Thyroid gland (tissue), 4 donors: ENCODE measurements around the gene MTRF1L. TPM values are rescaled to one million over a fixed set of nuclear protein-coding genes. Genes with fewer than 3 reads are reported as not detected.
"Not testable (repeated sequence)": the region's sequence is repeated elsewhere in the genome, so short reads cannot be mapped to it uniquely, and the experiment has no call there.

ENCODE experiments used
- DNase-seq, 2 donors: peaks; one replicate each; pipeline ENCODE4 v3.0.0-alpha.2; 2019
- H3K27ac ChIP-seq, 3 donors: fragments of 200-600 bp; sonication (generic); 1 replicate in 2 of 3; 2 replicates in 1 of 3; pipeline ENCODE4 v1.5.1; 2016 to 2019; ENCODE audit warnings: mild to moderate bottlenecking in 1 of 3, moderate library complexity in 1 of 3
- H3K27me3 ChIP-seq: fragments of 200-600 bp; sonication (generic); one replicate; pipeline ENCODE4 v1.5.1; 2019
- H3K36me3 ChIP-seq, 2 donors: fragments of 200-600 bp; sonication (generic); one replicate each; pipeline ENCODE4 v1.5.1; 2016 to 2019
- H3K4me1 ChIP-seq, 2 donors: fragments of 200-600 bp; sonication (generic); one replicate each; pipeline ENCODE4 v1.5.1; 2017 to 2019
- H3K4me3 ChIP-seq, 3 donors: fragments of 200-600 bp; sonication (generic); replicated peaks in 1 of 3; 1 replicate in 2 of 3; 2 replicates in 1 of 3; pipeline ENCODE4 v1.5.1; 2016; ENCODE audit warnings: mild to moderate bottlenecking in 1 of 3
- H3K9me3 ChIP-seq: fragments of 200-600 bp; sonication (generic); one replicate; pipeline ENCODE4 v1.5.1; 2017
- CTCF ChIP-seq, 6 experiments: fragments of 200-600 bp in 3 of 6; fragments of 450-650 bp in 3 of 6; sonication (generic) in 3 of 6; IDR thresholded peaks; one replicate each; pipeline ENCODE4 v1.5.1; 2016 to 2019; ENCODE audit warnings: antibody characterized with exemption in 6 of 6, mild to moderate bottlenecking in 2 of 6, inconsistent platforms in 1 of 6, moderate library complexity in 1 of 6
- POLR2A ChIP-seq, 2 donors: fragments of 450-650 bp; IDR thresholded peaks; one replicate each; pipeline ENCODE4 v1.6.1; 2017; ENCODE audit warnings: antibody characterized with exemption in 2 of 2, mild to moderate bottlenecking in 2 of 2, moderate library complexity in 1 of 2
- WGBS, 2 donors: methylation state at CpG; one replicate each; pipeline ENCODE4 v1.1.5; 2017; 5-methylcytosine and 5-hydroxymethylcytosine counted together
- intact Hi-C: fragments of 100-400 bp; cut with DNase I; formaldehyde crosslinking; loops from one replicate; pipeline ENCODE4 v1.15.1; 2023
- total RNA-seq, 4 donors: library from RNA; depleted of rRNA; stranded (reverse); fragments of >200 nt; gene quantifications; one replicate each; pipeline ENCODE4 v1.2.3, GENCODE V29; 2016

MTRF1L gene
- total RNA-seq, 4 donors from 2014 or later = 15.7 to 23.8 (median 17.6) TPM

DNA sequence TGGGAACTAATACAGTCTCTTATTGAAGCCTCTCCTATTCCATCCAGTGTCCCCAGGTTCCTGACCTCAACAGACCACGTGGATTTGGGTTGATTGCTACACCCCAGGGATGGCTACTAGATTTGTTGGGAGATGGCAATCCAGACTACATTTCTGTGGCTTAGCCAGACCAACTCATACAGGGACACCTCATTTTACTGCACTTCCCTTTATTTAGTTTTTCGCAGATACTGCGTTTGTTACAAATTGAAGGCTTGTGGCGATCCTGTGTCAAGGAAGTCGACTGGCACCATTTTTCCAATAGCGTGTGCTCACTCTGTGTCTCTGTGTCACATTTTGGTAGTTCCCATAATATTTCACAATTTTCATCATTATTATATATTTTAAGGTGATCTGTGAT is 10.3 kb upstream of the MTRF1L start:
- DNase-seq = no peak
- intact Hi-C loops = no loop called here
- Histone ChIP-seq H3K4me1 (no peaks in the 10 kb centered on the region), H3K27ac (no peak overlapping the region), H3K4me3 (no peak overlapping the region), H3K9me3 (no peaks in the 10 kb centered on the region), H3K27me3 (no peaks in the 10 kb centered on the region), H3K36me3 (no peaks in the 10 kb centered on the region)
- no peak for TF ChIP-seq CTCF (IDR thresholded peaks at IDR 0.05)
- TF ChIP-seq POLR2A (IDR thresholded peaks at IDR 0.05) = no peak
- WGBS, 2 donors = 91 to 92% methylated on average over 6 of the region's 6 CpGs

- TF ChIP-seq CTCF (IDR thresholded peaks at IDR 0.05) (no peak), POLR2A (IDR thresholded peaks at IDR 0.05) (no peak)
- Histone ChIP-seq H3K27me3 (no peaks in the 10 kb centered on the region), H3K4me3 (peak overlapping the region; percentile 59 to 88 (median 61)), H3K4me1 (peaks cover 11 to 12% of the 10 kb centered on the region in 2 donors), H3K36me3 (no peaks in the 10 kb centered on the region), H3K27ac (peak overlapping the region; percentile 71 to 81 (median 72)), H3K9me3 (no peaks in the 10 kb centered on the region)
- intact Hi-C loops = no loop called here
- 3 to 4% methylated on average over 6 of the region's 6 CpGs for WGBS, 2 donors
- peak in 1 of 2 donors; percentile 2 for DNase-seq
Observed at GRCh38 chr6:153003366-153003690, 819 bp upstream of the MTRF1L start.

- Histone ChIP-seq H3K4me3 (peak overlapping the region; percentile 59 to 88 (median 61)), H3K36me3 (no peaks in the 10 kb centered on the region), H3K27ac (peak overlapping the region; percentile 70 to 81 (median 72)), H3K4me1 (peaks cover 11 to 12% of the 10 kb centered on the region in 2 donors), H3K27me3 (no peaks in the 10 kb centered on the region), H3K9me3 (no peaks in the 10 kb centered on the region)
- WGBS, 2 donors = 4 to 5% methylated on average over 17 to 20 of the region's 31 CpGs
- DNase-seq = no peak
- intact Hi-C loops = no loop called here
- TF ChIP-seq CTCF (IDR thresholded peaks at IDR 0.05) (peak in 1 of 6 experiments; percentile 3), POLR2A (IDR thresholded peaks at IDR 0.05) (no peak)
Observed at GRCh38 chr6:153001767-153002612, 519 bp downstream of the MTRF1L start.

DNA sequence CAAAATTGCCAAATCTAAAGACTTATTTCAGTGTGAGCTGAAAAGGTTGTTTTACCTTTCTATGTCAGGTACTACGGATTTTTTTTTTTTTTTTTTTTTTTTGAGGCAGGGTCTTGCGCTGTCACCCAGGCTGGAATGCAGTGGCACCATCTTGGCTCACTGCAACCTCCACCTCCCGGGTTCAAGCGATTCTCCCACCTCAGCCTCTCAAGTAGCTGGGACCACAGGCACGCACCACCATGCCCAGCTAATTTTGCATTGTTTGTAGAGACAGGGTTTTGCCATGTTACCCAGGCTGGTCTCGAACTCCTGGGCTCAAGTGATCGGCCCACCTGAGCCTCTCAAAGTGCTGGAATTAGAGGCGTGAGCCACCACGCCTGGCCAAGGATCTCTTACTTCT is 1.7 kb downstream of the MTRF1L start:
- H3K36me3 ChIP-seq, H3K4me3 ChIP-seq, H3K9me3 ChIP-seq, DNase-seq, H3K27ac ChIP-seq, intact Hi-C loops, H3K27me3 ChIP-seq: not testable (repeated sequence)
- 95 to 97% methylated on average over 9 of the region's 9 CpGs for WGBS, 2 donors
- H3K4me1 ChIP-seq = peaks cover 11 to 12% of the 10 kb centered on the region in 2 donors

DNA sequence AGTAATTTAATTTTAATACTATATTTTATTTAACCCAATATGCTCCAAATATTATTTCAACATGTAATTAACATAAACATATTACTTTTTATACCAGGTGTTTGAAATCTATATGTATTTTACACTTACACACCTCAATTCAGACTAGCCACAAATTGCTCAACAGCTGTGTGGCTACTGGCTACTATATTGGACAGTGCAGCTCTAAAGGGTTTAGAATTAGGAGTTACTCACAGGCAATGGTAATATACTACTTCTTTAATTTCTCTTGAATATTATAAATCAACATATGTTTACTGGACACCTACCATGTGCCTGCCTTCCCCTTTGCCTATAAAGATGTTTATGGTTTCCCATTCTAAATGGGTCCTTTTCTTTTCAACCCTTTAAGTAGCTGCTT is 2.3 kb downstream of the MTRF1L start:
- H3K27ac ChIP-seq = no peak overlapping the region
- H3K4me3 ChIP-seq = no peak overlapping the region
- H3K27me3 ChIP-seq = no peaks in the 10 kb centered on the region
- intact Hi-C loops = no loop called here
- no peak for TF ChIP-seq POLR2A (IDR thresholded peaks at IDR 0.05)
- TF ChIP-seq CTCF (IDR thresholded peaks at IDR 0.05) = no peak
- H3K36me3 ChIP-seq = no peaks in the 10 kb centered on the region
- H3K9me3 ChIP-seq = no peaks in the 10 kb centered on the region
- H3K4me1 ChIP-seq = peaks cover 11 to 12% of the 10 kb centered on the region in 2 donors
- no peak for DNase-seq

GRCh38 chr6:152999538-152999937 is 3.0 kb downstream of the MTRF1L start:
- peaks cover 11 to 12% of the 10 kb centered on the region in 2 donors for H3K4me1 ChIP-seq
- H3K27me3 ChIP-seq, H3K4me3 ChIP-seq, H3K36me3 ChIP-seq, H3K9me3 ChIP-seq, DNase-seq, intact Hi-C loops, H3K27ac ChIP-seq: not testable (repeated sequence)
- 64 to 94% methylated on average over 2 of the region's 2 CpGs for WGBS, 2 donors
